SU-DHL-6 (cell line): ENCODE data around the gene PPP2R2B.

Experiments
- H2AFZ ChIP-seq: fragments of 200-600 bp; sonication (generic); 2 replicates; pipeline ENCODE4 v1.6.1; 2014; ENCODE audit warnings: low read depth, mild to moderate bottlenecking, moderate library complexity, mixed read lengths, antibody characterized with exemption, low read length; ENCODE audit not compliant: severe bottlenecking
- H3F3A ChIP-seq: fragments of 200-600 bp; shearing (Covaris generic); 2 replicates; pipeline ENCODE4 v1.6.0; 2016; ENCODE audit warnings: antibody characterized with exemption, mild to moderate bottlenecking; ENCODE audit not compliant: insufficient read depth
- H3K27ac ChIP-seq: fragments of 200-600 bp; sonication (generic); 2 replicates; pipeline ENCODE4 v1.5.1; 2016; ENCODE audit warnings: low read depth, mild to moderate bottlenecking, low read length, moderate library complexity, mixed read lengths
- H3K27me3 ChIP-seq: fragments of 200-600 bp; sonication (generic), shearing (Covaris generic); 2 replicates; pipeline ENCODE4 v1.6.0; 2014; ENCODE audit warnings: mild to moderate bottlenecking, low read length
- H3K36me3 ChIP-seq: fragments of 200-600 bp; sonication (generic); 2 replicates; pipeline ENCODE4 v1.6.1; 2014; ENCODE audit warnings: mild to moderate bottlenecking, low read length, mixed read lengths
- H3K4me2 ChIP-seq: fragments of 300-600, 200-600 bp; shearing (Covaris generic), sonication (generic); 2 replicates; pipeline ENCODE4 v1.6.0; 2014; ENCODE audit warnings: low read length, low read depth, mild to moderate bottlenecking; ENCODE audit not compliant: poor library complexity, severe bottlenecking
- H3K4me3 ChIP-seq: fragments of 200-600 bp; sonication (generic); 2 replicates; pipeline ENCODE4 v1.5.1; 2014; ENCODE audit warnings: antibody characterized with exemption, low read length, mild to moderate bottlenecking, mixed read lengths; ENCODE audit not compliant: insufficient read depth, poor library complexity, severe bottlenecking
- H3K79me2 ChIP-seq: fragments of 200-600 bp; sonication (generic); 2 replicates; pipeline ENCODE4 v1.6.1; 2014; ENCODE audit warnings: mild to moderate bottlenecking, low read length, moderate library complexity; ENCODE audit not compliant: insufficient read depth
- H3K9ac ChIP-seq: fragments of 200-600 bp; sonication (generic); 2 replicates; pipeline ENCODE4 v1.7.0; 2014; ENCODE audit warnings: mild to moderate bottlenecking, low read length
- H3K9me2 ChIP-seq: fragments of 200-600 bp; sonication (generic); replicated peaks from 2 replicates; pipeline ENCODE4 v1.6.1; 2014; ENCODE audit warnings: low read length; ENCODE audit not compliant: insufficient read depth
- H3K9me3 ChIP-seq: fragments of 200-600 bp; sonication (generic); 2 replicates; pipeline ENCODE4 v1.6.1; 2014; ENCODE audit warnings: low read length, mixed read lengths; ENCODE audit not compliant: insufficient read depth
- H4K20me1 ChIP-seq: fragments of 200-600 bp; sonication (generic); 2 replicates; pipeline ENCODE4 v1.6.1; 2014; ENCODE audit warnings: low read depth, mild to moderate bottlenecking, antibody characterized with exemption, low read length, moderate library complexity, mixed read lengths
- CTCF ChIP-seq: fragments of 200-600 bp; sonication (generic); IDR thresholded peaks from one replicate; pipeline ENCODE4 v1.5.1; 2017; ENCODE audit warnings: antibody characterized with exemption, mild to moderate bottlenecking, low read length, moderate library complexity; ENCODE audit not compliant: insufficient read depth, poor library complexity, severe bottlenecking
- EZH2phosphoT487 ChIP-seq: fragments of 200-600 bp; sonication (generic), shearing (Covaris generic); conservative IDR thresholded peaks from 2 replicates; pipeline ENCODE4 v1.6.1; 2018; ENCODE audit warnings: mild to moderate bottlenecking, antibody characterized with exemption, low read length, moderate library complexity, mixed read lengths

PPP2R2B gene

GRCh38 chr5:146758938-146759337 lies 119.6 kb downstream of the PPP2R2B start:
- Histone ChIP-seq H3F3A (no peaks in the 10 kb centered on the region), H3K9me3 (no peaks in the 10 kb centered on the region), H2AFZ (no peak overlapping the region), H4K20me1 (no peaks in the 10 kb centered on the region), H3K27me3 (no peaks in the 10 kb centered on the region), H3K36me3 (no peaks in the 10 kb centered on the region), H3K79me2 (no peaks in the 10 kb centered on the region), H3K4me3 (no peak overlapping the region), H3K4me2 (no peak overlapping the region), H3K27ac (no peak overlapping the region), H3K9ac (no peak overlapping the region), H3K9me2 (no peaks in the 10 kb centered on the region)
- TF ChIP-seq EZH2phosphoT487 (no peak), CTCF (no peak)

- TF ChIP-seq EZH2phosphoT487, result no peak
- TF ChIP-seq CTCF, result no peak
- Histone ChIP-seq H3K4me2 (no peak overlapping the region), H2AFZ (no peak overlapping the region), H3F3A (no peaks in the 10 kb centered on the region), H3K9me2 (no peaks in the 10 kb centered on the region), H3K4me3 (no peak overlapping the region), H3K27ac (no peak overlapping the region), H4K20me1 (no peaks in the 10 kb centered on the region), H3K9me3 (no peaks in the 10 kb centered on the region), H3K36me3 (no peaks in the 10 kb centered on the region), H3K27me3 (no peaks in the 10 kb centered on the region), H3K79me2 (no peaks in the 10 kb centered on the region), H3K9ac (no peak overlapping the region)
Measured at GRCh38 chr5:146758076-146758475, 120.5 kb downstream of the PPP2R2B start.

GRCh38 chr5:146756546-146756945 lies 122.0 kb downstream of the PPP2R2B start:
- no peaks in the 10 kb centered on the region for H4K20me1 ChIP-seq

More at GRCh38 chr5:146756546-146756945, 122.0 kb downstream of the PPP2R2B start:
- Histone ChIP-seq H3K9ac (no peak overlapping the region), H2AFZ (no peak overlapping the region), H3K36me3 (no peaks in the 10 kb centered on the region), H3K79me2 (no peaks in the 10 kb centered on the region), H3K4me2 (no peak overlapping the region), H3K27ac (no peak overlapping the region), H3K4me3 (no peak overlapping the region), H3K27me3 (no peaks in the 10 kb centered on the region), H3K9me3 (no peaks in the 10 kb centered on the region), H3K9me2 (no peaks in the 10 kb centered on the region), H3F3A (no peaks in the 10 kb centered on the region)
- no peak for TF ChIP-seq CTCF
- TF ChIP-seq EZH2phosphoT487, result no peak
